Activated CD4-positive, alpha-beta T cell treated with anti-CD3 and anti-CD28 coated beads, Interleukin-2, amount 50 U/mL, for 4 hours (primary cell): Measurements from ENCODE around the gene MAPK6.
"Not testable (repeated sequence)": the region's sequence is repeated elsewhere in the genome, so short reads cannot be mapped to it uniquely, and the experiment has no call there.

ENCODE experiments used
- DNase-seq, 2 experiments: peaks; one replicate each; pipeline ENCODE4 v3.0.0-alpha.2; 2020

The MAPK6 gene

DNA sequence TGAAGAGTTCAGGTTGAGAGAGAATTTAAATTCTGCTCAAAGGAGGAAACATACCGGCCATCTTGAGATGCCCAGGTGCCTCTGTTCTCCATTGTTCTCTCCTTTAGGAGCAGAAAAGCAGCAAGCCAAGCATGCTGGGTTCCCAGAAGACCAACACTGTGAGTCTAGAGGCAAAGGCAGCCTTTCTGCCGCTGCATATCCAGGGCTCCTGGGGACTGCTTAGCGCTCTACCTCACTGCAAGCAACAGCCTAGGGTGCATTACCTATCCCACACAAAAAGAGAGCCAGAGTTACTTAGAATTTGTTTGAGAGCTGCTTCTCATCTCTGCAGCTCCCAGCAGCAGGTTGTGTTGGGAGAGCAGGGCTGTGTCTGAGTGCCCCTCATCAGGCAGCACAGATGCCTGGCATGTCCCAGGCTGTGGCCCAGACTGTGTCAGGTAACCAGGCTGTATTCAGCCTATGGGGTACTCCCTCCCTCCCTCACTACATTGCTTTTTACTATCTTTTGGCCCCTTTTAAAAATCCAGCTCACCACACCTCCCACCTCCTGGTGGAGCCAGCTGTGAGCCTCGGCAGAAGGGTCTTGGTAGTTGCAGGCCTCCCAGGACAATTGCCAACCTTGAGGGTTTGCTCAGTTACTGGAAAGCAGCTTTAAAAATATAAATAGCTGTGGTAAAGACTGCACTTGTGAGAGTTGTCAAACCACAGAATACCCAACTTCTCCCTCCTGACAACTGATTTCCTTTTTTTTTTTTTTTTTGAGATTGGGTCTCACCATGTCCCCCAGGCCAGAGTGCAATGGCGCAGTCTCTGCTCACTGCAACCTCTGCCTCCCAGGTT is 63.4 kb downstream of the MAPK6 start:
- DNase-seq: no peak

DNA sequence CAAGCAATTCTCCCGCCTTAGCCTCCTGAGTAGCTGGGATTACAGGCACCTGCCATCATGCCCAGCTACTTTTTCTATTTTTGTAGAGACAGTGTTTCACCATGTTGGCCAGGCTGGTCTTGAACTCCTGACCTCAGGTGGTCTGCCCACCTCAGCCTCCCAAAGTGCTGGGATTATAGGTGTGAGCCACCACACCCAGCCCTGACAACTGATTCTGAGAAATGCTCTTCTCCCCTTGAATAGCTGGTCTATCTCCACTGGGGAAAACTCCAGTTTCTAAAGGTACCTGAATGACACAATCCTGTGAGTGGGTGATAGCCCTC is 64.0 kb downstream of the MAPK6 start:
- not testable (repeated sequence) for DNase-seq

DNA sequence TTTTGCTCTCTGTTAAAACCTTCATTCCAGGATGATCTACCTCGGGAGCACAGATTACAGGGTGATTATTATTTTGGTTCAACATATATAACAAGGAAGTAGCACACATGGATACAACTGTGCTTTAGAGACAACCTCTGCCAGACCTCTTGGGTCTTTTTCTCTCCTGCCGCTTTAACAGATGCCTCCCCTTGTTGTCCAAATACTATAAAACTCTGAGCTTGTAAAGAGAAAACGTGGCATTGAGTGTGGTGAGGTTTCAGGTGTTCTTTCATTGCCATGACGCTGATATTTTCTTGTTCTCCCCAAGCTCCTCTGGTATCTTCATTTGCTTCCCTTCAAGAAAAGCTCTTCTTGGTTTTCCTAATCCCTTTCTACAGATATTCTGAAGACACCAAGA is 64.6 kb downstream of the MAPK6 start:
- DNase-seq: no peak

DNA sequence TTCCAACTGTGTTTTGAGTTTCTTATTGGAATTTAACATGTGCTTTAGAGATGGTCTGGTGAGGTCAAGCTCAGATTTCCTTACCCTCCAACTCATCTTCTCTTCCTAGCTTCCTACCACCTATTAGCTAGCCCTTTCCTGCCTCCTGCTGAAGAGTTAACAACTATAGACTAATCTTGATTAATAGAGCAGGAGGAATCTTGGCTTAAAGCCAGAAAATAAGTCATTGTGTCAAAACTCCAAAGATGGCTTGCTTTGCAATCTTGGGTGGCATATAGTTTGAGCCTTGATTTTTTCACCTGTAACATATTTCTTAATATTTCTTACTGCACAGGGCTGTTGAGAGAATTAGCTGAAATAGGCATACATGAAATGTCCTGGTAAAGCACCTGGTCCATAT is 66.3 kb downstream of the MAPK6 start:
- no peak for DNase-seq

DNA sequence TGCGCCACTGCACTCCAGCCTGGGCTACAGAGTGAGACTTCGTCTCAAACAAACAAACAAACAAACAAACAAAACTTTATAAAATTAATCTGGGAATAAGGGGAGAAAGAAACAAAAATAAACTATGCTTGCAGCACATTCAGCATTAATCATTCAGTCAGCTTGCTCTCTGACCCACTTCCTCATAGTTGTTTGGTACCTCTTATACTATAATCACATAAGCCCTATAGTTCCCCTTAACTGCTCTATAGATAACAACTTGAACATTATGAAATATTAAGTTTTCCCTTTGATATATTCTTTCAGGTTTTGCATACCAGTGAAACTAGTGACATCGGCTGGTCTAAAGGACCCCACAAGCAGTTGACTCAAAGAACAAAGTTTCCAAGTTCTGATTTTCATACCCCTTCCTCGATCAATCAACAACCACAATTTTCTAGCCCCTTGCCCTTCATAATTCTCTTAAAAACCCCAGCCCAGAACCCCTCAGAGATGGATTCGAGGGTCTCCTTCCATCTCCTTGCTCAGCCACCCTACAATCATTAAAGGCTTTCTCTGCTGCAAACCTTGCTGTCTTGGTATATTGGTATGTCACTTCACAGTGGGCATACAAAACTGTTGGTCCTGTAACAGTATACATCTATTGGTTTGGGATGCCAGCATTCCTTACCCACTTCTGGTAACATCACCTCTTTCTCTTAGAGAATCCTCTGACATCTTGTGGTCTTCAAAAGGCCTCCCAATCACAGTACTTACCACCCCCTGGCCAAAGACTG is 67.2 kb downstream of the MAPK6 start:
- DNase-seq: no peak

DNA sequence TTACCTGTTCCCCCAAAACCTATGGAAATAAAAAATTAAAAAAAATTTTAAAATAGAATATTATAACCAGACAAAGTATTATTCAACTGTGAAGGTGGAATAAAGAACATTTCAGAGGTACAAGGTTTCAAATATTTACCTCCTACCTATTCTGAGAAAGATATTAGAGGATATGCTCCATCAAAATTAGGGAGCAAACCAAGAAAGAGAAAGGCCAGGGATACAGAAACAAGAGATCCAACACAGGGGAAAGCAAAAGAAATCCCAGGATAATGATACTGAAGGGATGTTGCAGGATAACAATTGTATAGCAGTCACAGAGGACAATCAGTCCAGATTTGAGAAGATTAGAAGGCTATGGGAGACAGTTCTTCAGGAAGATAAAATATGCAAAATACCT is 71.2 kb downstream of the MAPK6 start:
- DNase-seq: no peak

DNA sequence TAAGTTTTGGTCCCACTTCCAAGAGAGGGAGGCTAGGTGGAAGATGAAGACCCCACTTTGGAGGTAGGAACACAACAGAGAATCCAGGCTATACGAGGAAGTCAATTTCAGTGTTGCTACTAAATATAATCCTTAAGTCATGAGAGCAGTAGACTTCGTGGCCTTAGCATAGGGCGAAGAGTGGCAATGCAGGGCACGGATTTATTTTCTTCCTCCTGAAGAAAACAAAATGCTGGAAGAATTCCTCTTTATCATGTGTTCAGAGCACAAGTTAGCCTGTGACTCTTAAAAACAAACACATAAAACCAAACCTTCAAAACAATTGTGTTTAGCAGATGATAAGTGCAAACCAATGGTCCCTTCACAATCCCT is 74.1 kb downstream of the MAPK6 start:
- no peak for DNase-seq

DNA sequence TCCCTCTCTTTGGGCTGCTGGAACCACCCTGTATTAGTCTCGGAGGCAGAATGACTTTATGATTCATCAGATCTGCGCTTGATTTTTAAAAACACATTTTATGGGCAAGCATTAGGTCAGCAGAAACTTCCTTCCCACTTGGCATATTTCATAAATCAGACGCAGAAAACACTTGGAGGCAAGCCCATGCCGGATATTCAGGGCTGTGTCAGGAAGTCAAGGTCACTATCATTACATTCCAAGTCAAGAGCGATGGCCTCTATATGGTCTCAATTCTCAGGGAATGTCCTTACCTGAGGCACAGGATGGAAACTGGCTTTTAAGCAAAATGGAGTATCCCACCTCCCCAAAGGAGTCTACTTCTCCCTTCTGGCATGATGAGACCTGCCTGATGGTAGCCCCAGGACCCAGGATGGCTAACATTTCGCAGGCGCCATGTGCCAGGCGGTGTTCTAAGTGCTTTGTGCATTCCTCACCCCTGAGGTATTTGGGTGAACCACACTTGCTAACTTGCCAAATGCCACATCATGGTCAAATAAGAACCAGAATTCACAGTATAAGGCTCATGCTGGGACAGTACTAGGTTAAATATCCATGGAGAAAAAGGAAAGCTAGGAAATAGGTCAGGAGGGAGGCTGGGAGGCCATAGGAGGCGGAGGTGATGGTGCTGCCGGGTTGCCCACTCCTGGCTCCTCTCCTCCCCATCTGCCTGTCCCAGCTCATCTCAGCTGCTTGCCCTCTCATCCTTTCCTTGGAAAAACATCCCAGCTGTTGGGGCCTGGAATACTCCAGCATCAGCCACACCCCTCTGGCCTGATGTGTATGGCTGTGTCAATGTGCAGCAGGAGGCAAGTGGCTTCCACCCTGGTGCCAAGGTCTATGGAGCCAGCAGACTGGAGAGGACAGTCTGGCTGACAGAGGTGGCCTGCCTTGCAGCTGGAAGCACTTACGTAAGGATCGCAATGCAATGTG is 74.8 kb downstream of the MAPK6 start:
- no peak for DNase-seq

DNA sequence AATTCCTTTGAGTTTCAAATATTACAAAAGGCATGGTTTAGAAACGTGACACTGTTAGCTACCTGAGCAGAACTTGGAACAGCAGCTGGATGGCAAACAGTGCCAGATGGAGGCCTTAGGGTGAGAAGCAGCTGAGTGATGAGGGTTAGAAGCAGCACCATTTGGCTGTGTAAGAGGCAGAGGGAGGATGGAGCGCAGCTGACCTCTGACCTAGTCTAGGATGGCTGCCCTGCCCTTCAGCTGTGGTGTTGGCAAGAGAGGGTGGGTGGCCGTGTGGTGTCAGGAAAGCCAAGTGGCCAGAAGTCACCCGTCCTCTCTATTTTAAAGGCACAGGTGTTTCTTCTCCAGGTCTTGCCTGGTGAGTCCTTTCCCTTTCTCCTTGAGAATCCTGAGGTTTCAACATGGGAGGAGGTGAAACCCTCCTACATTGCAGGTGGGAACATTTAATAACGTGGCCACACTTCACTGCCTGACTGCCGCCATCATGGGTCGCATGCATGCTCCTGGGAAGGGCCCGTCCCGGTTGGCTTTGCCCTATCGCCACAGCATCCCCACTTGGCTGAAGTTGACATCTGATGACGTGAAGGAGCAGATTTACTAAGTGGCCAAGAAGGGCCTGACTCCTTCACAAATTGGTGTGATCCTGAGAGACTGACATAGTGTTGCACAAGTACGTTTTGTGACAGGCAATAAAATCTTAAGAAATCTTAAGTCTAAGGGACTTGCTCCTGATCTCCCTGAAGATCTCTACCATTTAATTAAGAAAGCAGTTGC is 76.0 kb downstream of the MAPK6 start:
- no peak for DNase-seq

DNA sequence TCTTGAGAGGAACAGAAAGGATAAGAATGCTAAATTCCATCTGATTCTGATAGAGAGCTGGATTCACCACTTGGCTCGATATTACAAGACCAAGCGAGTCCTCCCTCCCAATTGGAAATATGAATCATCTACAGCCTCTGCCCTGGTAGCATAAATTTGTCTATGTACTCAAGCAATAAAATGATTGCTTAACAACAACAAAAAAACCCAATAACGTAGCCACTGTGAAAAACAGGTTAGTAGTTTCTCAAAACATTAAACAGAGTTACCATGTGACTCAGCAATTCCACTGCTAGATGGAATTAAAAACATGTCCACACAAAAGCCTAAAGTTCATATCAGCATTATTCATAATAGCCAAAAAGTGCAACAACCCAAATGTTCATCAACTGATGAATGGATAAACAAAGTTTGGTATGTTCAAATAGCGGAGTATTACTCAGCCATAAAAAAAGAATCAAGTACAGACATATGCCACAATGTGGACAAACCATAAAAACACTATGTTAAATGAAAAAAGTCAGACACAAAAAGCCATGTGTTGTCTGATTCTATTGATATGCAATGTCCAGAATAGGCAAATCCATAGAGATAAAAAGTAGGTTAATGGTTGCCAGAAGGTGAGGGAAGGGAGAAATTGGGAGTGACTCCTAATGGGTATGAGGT is 76.7 kb downstream of the MAPK6 start:
- DNase-seq: no peak

DNA sequence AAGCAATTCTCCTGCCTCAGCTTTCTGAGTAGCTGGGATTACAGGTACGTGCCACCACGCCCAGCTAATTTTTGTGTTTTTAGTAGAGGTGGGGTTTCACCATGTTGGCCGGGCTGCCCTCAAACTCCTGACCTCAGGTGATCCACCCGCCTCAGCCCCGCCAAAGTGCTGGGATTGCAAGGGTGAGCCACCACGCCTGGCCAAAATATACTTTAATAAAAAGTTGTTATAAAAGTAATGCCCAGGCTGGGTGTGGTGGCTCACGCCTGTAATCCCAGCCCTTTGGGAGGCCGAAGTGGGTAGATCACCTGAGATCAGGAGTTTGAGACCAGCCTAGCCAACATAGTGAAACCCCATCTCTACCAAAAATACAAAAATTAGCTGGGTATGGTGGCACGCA is 77.5 kb downstream of the MAPK6 start:
- DNase-seq: not testable (repeated sequence)

DNA sequence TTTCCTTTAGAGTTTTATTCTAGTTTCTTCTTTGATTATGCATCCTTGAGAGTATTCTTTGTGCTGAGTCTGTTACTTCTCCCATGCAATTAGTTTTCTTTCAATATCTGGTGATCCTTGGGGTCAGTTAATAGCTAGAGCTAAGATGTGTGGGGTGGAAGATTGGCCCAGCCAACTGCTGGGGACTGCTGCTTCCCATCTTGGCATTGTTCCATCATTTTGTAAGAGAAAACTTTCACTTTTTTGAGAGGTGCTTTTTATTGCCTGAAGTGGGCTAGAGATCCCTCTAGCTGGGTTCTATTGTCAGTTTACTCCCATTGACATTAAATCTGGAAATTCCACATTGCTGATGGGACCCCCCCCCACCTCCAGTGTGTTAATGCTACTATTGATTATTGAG is 78.2 kb downstream of the MAPK6 start:
- no peak for DNase-seq

DNA sequence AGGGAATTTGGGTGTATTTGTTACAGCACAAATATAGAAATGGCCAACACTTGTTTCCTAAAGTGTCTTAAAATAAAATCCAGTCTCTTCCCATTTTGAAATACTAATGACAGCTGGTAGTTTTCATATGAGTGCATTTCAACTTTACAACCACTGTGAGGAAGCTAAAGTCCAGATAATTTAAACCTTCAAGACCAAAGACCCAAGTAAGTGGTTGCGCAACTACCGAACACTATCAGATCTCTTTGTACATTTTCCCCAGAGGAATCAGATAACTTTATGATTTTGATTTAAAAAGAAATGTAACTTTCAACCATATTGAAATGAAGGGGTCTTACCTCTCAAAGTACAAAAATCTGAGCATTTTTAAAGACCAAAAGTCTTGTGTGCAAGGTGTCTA is 79.3 kb downstream of the MAPK6 start:
- DNase-seq: no peak

DNA sequence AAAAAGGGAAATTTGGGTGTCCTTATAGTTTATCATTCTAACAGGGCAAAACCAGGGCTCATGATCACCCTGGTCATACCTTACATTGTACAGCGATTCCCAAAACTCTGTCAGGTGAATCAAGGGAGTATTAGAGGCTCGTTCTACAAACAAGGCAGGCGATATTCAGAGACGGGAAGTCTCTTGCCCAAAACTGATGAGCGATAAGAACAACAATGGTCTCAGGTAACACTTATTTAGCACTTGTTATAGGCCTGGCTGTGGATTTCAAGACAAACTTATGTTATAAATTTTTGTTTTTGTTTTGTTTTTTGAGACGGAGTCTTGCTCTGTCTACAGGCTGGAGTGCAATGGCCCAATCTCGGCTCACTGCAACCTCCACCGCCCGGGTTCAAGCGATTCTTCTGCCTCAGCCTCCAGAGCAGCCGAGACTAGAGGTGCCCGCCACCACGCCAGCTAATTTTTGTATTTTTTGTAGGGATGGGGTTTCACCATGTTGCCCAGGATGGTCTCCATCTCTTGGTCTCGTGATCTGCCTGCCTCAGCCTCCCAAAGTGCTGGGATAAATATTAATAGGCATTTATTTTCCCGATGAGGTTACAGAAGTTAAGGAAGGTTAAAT is 80.7 kb downstream of the MAPK6 start:
- no peak for DNase-seq

DNA sequence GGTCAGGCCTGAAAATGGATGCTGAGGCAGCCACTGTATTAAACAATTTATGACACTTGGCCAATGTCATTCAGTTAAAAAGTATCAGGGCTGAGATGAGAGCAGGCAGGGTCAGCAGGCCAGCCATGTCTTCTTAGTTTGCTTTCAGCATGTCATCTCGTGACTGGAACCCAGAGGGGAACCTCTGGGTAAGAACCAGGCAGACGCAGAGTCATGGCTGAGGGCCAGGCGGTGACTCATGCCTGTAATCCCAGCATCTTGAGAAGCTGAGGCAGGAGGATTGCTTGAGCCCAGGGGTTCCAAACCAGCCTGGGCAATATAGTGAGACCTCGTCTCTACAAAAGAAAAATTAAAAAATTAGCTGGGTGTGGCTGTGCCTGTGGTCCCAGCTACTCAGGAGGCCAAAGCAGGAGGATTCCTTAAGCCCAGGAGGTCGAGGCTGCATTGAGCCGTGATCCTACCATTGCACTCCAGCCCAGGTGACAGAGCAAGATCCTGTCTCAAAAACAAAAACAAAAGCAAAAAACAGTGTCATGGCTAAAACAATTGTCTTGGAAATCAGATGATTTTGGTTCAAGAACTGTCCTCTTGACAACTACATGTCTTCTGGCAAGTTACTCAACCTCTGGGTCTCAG is 81.9 kb downstream of the MAPK6 start:
- no peak for DNase-seq

DNA sequence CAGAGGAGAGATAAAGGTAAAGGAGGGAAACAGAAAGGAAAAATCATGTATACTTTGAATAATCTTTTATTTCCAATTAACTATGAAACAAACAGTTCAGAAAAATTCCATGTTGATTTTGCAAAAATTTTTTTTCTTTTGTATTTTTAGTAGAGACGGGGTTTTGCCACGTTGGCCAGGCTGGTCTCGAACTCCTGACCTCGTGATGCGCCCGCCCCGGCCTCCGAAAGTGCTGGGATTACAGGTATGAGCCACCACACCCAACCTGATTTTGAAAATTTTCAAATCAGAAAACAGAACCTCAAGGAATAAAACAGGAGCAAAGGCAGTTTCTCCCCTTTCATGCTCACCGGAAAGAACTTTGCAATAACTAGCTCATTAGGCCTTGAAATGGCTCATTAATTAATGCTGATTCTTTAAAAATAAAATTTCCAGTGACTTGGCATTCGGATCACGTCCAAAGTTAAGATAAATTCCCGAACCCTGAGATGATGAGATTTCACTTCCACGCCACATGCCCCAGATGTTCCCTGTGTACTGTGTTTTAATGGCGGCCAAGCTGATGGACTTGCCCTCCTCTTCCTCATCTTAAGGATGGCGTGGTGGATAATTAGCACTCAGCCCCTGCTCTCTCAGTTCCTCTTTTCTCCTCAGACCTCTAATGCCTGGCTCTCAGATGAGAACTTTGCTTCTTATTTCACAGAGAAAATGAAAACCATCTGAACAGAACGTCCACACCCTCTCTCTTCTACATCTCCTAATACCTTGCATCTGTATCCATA is 82.7 kb downstream of the MAPK6 start:
- no peak for DNase-seq

DNA sequence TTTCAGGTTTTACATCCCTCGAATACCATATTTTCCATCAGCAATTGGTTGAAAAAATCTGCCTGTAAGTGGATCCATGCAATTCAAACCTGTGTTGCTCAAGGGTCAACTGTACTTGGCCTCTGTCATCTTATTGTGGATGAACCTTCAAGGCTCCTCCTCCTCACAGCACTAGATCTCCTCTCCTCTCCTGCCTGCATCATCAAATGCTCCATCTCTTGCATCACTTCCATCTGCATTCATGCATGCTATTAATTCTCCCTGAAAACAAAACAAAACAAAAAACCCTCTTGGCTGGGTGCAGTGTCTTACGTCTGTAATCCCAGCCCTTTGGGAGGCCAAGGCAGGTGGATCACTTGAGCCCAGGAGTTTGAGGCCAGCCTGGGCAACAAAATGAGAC is 83.4 kb downstream of the MAPK6 start:
- DNase-seq: no peak

DNA sequence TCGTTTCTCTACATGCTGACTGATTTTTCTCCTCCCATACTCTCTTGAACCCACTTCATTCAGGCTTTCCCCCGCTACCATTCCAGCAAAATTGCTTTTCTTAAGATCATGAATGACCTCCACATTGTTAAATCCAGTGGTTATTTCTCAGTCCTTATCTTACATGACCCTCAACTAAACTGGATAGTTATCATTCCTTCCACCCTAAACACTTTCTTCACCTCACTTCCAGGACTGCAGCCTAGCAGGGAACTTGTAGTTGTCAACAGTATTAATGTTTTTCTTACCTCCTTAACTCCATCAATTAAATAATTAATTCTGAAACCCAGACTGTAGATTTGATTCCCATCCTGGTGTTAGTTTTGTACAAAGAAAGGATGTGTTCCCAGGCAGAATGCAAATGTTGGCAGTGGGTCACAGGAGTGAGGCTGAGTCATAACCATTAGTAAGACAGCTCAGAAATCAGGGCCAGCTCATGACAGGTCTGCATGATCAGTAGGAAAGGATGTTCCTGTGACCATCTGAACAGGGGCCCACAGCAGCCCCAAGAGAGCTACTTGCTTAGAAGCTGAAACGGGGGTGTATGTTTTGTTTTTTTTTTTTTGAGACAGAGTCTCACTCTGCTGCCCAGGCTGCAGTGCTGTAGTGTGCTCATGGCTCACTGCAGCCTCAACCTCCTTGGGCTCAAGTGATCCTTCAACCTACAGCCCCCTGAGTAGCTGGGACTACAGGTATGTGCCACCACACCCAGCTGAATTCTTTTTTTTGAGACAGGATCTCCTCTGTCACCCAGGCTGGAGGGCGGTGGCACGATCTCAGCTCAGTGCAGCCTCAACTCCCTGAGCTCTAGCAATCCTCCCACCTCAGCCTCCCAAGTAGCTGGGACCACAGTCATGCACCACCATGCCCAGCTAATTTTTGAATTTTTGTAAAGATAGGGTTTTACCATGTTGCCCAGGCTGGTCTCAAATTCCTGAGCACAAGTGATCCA is 84.5 kb downstream of the MAPK6 start:
- DNase-seq: no peak

DNA sequence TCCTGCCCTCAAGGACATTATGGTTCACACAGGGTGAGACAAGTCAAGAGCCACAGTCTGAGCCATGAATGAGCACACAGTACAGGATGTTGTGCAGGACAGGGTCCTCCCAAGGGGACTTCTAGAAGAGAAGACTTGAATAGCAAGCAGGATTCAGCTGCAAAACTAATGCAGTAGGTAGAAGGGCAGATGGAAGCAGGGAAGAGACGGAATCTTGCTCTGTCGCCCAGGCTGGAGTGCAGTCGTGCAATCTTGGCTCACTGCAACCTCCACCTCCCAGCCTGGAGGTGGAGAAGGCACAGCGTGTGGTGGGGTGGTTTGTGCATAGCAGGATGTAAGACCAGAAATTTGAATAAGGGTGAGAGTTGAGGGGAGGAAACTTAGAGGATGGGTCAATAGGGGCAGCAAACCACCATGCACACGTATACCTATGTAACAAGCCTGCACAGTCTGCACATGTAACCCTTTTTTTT is 85.5 kb downstream of the MAPK6 start:
- no peak for DNase-seq
